ENCODE data around the gene SEMA3C. TPM values are rescaled to one million over a fixed set of nuclear protein-coding genes. Genes with fewer than 3 reads are reported as not detected.

Gene SEMA3C
- total RNA-seq, 2 experiments from 2014 or later = 0.08 TPM

- DNase-seq (peak in 2 of 14 experiments; percentile 29 to 57), ATAC-seq (ENCODE audit: poor library complexity) (no peak)
- Mint-ChIP-seq H3K27ac (no peak overlapping the region), H3K4me1 (ENCODE audit: low read depth) (no peaks in the 10 kb centered on the region), H3K4me3 (no peak overlapping the region), H3K36me3 (ENCODE audit: low read depth) (no peaks in the 10 kb centered on the region), H3K9me3 (peaks cover 9% of the 10 kb centered on the region), H3K27me3 (no peaks in the 10 kb centered on the region)
- no peak for TF ChIP-seq CTCF (IDR thresholded peaks at IDR 0.05)
- Histone ChIP-seq H3K27ac (ENCODE audit: low read depth in 1 of 2, low read length in 2 of 2) (no peak overlapping the region), H3K4me1 (ENCODE audit: insufficient read depth, low read length) (no peaks in the 10 kb centered on the region), H3K36me3 (ENCODE audit: insufficient read depth, low read length) (no peaks in the 10 kb centered on the region), H3K9me3 (ENCODE audit: control insufficient read depth in 1 of 2, insufficient read depth in 1 of 2, low read length in 2 of 2) (peaks cover 3 to 7% of the 10 kb centered on the region in 2 experiments), H3K4me3 (ENCODE audit: low read length) (no peak overlapping the region), H3K27me3 (ENCODE audit: control insufficient read depth in 1 of 2, insufficient read depth in 2 of 2, low read length in 2 of 2) (no peaks in the 10 kb centered on the region)
- ChIA-PET CTCF (no interaction called here), POLR2A (no interaction called here)
- intact Hi-C loops (cut with DNase I, micrococcal nuclease) = no loop called here
These were observed 23.6 kb upstream of the SEMA3C start for GRCh38 chr7:80942261-80943041.

- no peaks in the 10 kb centered on the region for H3K4me1 Mint-ChIP-seq (ENCODE audit: low read depth)
- ChIA-PET CTCF (no interaction called here), POLR2A (no interaction called here)
- intact Hi-C loops (cut with DNase I, micrococcal nuclease) = no loop called here
- H3K27me3 ChIP-seq (ENCODE audit: control insufficient read depth in 1 of 2, insufficient read depth in 2 of 2, low read length in 2 of 2) = no peaks in the 10 kb centered on the region
- H3K36me3 ChIP-seq (ENCODE audit: insufficient read depth, low read length) = no peaks in the 10 kb centered on the region
- peak in 2 of 14 experiments; percentile 20 to 33 for DNase-seq
- no peak overlapping the region for H3K27ac Mint-ChIP-seq
- H3K9me3 ChIP-seq (ENCODE audit: control insufficient read depth in 1 of 2, insufficient read depth in 1 of 2, low read length in 2 of 2) = peaks cover 3 to 13% of the 10 kb centered on the region in 2 experiments
- no peak overlapping the region for H3K27ac ChIP-seq (ENCODE audit: low read depth in 1 of 2, low read length in 2 of 2)
- no peak for TF ChIP-seq CTCF (IDR thresholded peaks at IDR 0.05)
- no peak for ATAC-seq (ENCODE audit: poor library complexity)
- no peaks in the 10 kb centered on the region for H3K4me1 ChIP-seq (ENCODE audit: insufficient read depth, low read length)
- no peak overlapping the region for H3K4me3 Mint-ChIP-seq
- no peak overlapping the region for H3K4me3 ChIP-seq (ENCODE audit: low read length)
- no peaks in the 10 kb centered on the region for H3K36me3 Mint-ChIP-seq (ENCODE audit: low read depth)
- H3K9me3 Mint-ChIP-seq = peaks cover 9% of the 10 kb centered on the region
- H3K27me3 Mint-ChIP-seq = no peaks in the 10 kb centered on the region
These were observed 22.4 kb upstream of the SEMA3C start for GRCh38 chr7:80941208-80941758.

- Histone ChIP-seq H3K4me1 (ENCODE audit: insufficient read depth, low read length) (no peaks in the 10 kb centered on the region), H3K4me3 (ENCODE audit: low read length) (no peak overlapping the region), H3K9me3 (ENCODE audit: control insufficient read depth in 1 of 2, insufficient read depth in 1 of 2, low read length in 2 of 2) (peaks cover 2 to 15% of the 10 kb centered on the region in 2 experiments), H3K27ac (ENCODE audit: low read depth in 1 of 2, low read length in 2 of 2) (no peak overlapping the region), H3K36me3 (ENCODE audit: insufficient read depth, low read length) (no peaks in the 10 kb centered on the region), H3K27me3 (ENCODE audit: control insufficient read depth in 1 of 2, insufficient read depth in 2 of 2, low read length in 2 of 2) (no peaks in the 10 kb centered on the region)
- ChIA-PET CTCF (no interaction called here), POLR2A (no interaction called here)
- Mint-ChIP-seq H3K4me3 (no peak overlapping the region), H3K27me3 (no peaks in the 10 kb centered on the region), H3K4me1 (ENCODE audit: low read depth) (no peaks in the 10 kb centered on the region), H3K9me3 (peaks cover 6% of the 10 kb centered on the region), H3K36me3 (ENCODE audit: low read depth) (no peaks in the 10 kb centered on the region), H3K27ac (no peak overlapping the region)
- no peak for TF ChIP-seq CTCF (IDR thresholded peaks at IDR 0.05)
- ATAC-seq (ENCODE audit: poor library complexity) = no peak
- DNase-seq = no peak
- intact Hi-C loops (cut with DNase I, micrococcal nuclease) = no loop called here
These were observed 21.8 kb upstream of the SEMA3C start for GRCh38 chr7:80940539-80941207.

Data from CD4-positive, alpha-beta T cell (primary cell).